ENCODE results near the gene CDT1.
A peak's percentile ranks its signal among the peaks of the same experiment; 100 is the strongest.

DNA sequence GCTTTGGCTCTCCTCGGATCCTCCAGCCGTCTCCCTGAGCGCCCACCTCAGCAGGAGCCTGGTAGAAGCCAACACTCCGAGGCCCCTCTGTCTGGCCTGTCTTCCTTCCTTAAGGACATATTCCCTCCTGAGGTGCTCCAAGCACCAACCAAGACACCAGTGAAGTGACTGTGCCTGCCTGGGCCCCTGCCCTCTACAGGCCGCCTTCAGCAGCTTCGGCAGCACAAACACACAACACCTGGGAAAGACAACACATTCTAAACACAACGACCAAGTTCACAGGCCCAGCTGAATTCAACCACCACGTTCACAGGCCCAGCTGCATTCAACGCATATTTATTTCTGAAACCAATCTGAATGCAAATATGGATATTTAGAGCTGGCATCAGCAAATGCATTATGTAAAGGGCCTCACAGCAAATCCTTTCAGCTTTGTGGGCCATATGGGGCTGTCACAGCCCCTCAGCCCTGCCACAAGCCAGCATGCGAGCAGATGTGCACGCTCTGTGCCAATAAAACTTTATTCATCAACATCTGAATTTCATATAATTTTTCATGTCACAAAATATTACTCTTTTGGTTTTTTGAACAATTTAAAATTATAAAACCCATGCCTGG lies 40.9 kb downstream of the CDT1 start:
- TF ChIP-seq, protein P1, sequence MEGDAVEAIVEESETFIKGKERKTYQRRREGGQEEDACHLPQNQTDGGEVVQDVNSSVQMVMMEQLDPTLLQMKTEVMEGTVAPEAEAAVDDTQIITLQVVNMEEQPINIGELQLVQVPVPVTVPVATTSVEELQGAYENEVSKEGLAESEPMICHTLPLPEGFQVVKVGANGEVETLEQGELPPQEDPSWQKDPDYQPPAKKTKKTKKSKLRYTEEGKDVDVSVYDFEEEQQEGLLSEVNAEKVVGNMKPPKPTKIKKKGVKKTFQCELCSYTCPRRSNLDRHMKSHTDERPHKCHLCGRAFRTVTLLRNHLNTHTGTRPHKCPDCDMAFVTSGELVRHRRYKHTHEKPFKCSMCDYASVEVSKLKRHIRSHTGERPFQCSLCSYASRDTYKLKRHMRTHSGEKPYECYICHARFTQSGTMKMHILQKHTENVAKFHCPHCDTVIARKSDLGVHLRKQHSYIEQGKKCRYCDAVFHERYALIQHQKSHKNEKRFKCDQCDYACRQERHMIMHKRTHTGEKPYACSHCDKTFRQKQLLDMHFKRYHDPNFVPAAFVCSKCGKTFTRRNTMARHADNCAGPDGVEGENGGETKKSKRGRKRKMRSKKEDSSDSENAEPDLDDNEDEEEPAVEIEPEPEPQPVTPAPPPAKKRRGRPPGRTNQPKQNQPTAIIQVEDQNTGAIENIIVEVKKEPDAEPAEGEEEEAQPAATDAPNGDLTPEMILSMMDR (conservative IDR thresholded peaks at IDR 0.05; ENCODE audit: low read depth in 2 of 2): peak; percentile 25 to 32; a peak in 3 of 4 replicates
- TF ChIP-seq EZH2phosphoT487 (IDR thresholded peaks at IDR 0.05; ENCODE audit: unreplicated experiment) (no peak), ZNF114 (CRISPR knock-in tag; IDR thresholded peaks at IDR 0.05) (no peak), POLR2AphosphoS5 (IDR thresholded peaks at IDR 0.05; ENCODE audit: low read depth) (no peak), JUNB (IDR thresholded peaks at IDR 0.05; ENCODE audit: unreplicated experiment) (no peak), EZH2 (IDR thresholded peaks at IDR 0.05; ENCODE audit: low read depth, unreplicated experiment) (no peak), STAT1 (IDR thresholded peaks at IDR 0.05; ENCODE audit: unreplicated experiment) (no peak), CREB1 (CRISPR knock-in tag; IDR thresholded peaks at IDR 0.05; ENCODE audit: low read depth) (no peak), REST (IDR thresholded peaks at IDR 0.05; ENCODE audit: unreplicated experiment) (no peak), ETS1 (IDR thresholded peaks at IDR 0.05) (no peak)
